GM19463 (cell line): ENCODE measurements around the gene MED13L.

Experiments used
- ATAC-seq: cut with Tn5 transposase; IDR thresholded peaks from one replicate; pipeline ENCODE4 v1.9.1; 2021; ENCODE audit warnings: mild to moderate bottlenecking, moderate library complexity; ENCODE audit not compliant: unreplicated experiment

The MED13L gene

GRCh38 chr12:116066381-116067230 is 210.9 kb downstream of the MED13L start:
- no peak for ATAC-seq

- ATAC-seq: no peak
These were observed 211.9 kb downstream of the MED13L start for GRCh38 chr12:116065606-116066005.

DNA sequence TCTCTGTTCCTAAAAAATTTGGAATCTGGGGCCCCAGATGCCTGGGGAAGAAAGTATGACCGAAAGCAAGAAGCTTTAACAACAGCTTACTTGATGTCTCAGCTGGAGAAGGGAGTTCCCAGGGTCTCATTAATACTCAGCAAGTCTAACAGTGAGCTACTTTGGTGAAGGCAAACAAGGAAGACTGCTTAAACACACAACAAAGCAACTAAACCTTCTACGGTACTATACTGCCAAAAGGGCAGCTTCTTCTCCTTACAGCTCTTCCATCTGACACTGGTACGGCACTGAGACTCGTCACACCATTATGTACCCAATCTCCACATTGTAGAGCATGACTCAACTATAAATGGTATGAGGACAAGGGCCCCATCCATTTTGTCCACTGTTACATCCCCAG is 213.0 kb downstream of the MED13L start:
- ATAC-seq: no peak

DNA sequence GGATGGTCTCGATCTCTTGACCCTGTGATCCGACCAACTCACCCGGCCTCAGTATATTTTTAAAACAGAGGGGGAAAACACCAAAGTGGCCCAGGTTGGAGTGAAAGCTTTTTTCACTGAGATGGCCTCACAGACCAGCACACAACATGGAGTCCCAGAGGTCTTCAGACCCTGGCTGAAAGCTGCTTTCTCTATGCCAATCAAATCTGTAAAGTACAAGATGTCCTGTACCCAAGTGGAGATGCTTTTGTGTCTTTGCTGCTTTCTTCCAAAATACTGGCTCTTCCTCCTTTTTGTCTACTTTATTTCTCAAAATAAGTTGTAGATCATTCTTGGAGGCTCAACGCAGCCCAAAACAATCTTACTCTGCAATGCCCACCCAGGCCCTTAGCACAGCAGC is 214.8 kb downstream of the MED13L start:
- no peak for ATAC-seq

DNA sequence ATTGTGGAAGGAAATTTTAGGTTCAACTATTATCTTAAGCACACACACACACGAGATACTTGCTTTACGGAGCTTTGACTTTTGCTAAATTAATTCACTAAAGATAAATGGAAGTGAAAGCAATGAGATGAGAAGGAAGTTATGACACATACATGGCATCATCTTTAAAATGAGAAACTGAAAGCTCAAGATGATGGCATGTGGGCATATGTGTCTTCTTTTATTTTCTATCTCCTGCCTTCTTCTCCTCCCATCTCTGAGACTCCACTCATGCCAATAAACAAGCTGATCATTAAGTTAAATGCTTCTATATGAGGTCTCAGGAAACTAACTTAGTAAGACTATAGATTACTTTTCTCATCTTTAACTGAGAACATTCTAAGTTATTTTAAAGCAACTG is 216.7 kb downstream of the MED13L start:
- ATAC-seq: peak; percentile 91

DNA sequence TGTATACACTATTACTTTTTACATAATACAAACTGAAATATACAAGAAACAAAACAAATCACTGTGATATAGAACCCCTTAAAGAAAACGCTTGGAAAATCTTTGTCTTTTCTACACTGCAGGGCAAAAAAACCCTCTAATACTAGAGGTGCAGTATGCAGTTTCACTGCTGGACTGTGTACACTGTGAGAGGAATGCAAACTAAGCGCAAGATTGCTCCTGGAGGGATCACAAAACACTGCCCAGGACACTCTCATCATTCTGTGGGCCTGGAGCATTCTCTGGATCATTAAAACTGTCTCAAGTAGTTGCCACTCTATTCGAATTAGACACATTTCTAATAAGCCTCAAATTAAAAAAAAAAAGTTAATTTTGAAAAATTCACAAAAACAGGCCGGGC is 217.6 kb downstream of the MED13L start:
- no peak for ATAC-seq

DNA sequence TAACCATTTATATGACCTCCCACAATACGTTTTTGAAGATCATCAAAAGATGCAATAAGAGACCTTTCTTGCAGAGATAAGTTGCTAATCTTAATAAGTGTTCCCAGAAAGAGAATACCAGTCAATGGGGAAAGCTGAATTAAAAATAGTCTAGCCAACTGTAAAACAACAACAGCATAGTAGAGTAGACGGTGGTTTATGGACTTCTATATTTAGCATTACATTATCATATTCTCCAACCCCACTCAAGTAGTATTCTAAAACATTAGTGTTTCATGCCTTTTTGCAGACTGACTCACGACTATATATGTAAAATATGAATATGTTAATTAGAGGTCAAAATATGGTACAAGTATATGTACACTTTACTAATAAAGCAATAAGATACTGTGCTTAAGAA is 218.9 kb downstream of the MED13L start:
- ATAC-seq: no peak

DNA sequence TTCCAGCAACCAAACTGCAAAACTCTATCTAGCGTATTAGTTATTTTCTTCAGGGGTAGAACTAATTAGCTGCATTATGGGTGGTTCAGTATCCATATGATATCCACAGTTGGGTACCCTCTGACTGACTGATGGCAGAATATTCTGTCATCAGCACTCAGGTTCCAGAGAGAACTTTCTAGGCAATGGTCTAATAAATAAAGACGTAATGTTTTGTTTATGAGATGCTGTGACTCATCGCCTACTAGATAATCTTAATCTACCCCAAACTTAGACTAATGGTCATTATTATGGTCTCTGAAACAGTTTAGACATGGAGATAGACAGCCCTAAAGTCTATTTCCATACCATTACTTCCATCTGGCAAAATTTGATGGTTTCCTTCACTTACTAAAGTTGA is 220.1 kb downstream of the MED13L start:
- no peak for ATAC-seq

- no peak for ATAC-seq
These were observed 221.4 kb downstream of the MED13L start for GRCh38 chr12:116055895-116056607.

DNA sequence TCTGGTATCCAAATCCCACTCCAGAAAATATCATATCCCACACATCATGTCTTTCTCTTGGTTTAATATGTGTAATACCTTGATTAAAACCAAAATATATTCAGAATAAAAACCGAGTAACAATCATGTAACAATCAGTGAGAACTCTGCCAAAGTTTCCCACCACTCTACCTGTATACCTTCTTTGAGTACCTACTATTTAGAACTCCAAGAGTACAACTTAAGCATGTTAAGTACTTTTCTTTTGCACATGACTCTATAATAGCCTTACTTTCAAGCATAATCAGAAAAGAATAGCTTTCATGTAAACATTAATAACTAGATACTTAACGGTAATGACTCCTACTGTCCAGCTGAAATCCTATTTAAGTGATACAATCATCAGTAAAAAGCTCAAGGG is 223.2 kb downstream of the MED13L start:
- ATAC-seq: no peak

- no peak for ATAC-seq
These were observed 223.9 kb downstream of the MED13L start for GRCh38 chr12:116053479-116054200.

DNA sequence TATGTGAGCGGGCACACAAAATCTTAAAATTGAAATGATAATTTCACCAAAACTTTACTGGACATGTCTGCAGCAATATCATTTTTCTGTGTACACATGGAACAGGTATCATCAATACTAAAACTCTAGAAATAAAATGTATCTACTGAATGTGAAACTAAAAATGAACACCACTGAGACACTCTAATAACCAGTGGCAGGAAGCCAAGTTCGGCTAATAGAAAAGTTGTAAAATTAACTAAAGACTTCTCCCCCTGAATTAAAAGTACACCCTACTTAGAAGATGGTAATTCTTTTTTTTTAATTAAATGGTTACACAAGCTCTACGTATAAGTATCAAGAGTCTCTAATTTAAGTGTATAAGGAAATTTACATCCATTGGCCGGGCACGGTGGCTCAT is 227.2 kb downstream of the MED13L start:
- no peak for ATAC-seq

DNA sequence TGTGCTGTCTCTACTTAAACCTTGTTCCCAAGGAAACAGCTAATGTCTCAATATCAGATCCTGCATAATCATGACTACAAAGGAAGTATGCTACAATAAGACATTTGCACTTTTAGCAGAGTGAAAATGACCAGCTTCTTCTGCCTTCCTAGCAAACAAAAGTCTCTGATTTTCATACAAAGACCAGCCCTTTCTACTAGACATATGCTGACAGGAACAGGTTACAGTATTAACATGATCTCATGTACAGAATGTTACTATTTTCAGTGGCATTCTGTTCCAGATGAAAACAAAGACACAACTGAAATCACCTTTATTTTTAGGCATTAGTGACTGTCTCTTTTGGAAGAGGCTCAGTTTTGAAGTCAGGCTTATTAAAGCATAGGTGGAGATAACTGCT is 228.6 kb downstream of the MED13L start:
- no peak for ATAC-seq

- ATAC-seq: no peak
These were observed 231.5 kb downstream of the MED13L start for GRCh38 chr12:116046039-116046438.

GRCh38 chr12:116045150-116045549 is 232.3 kb downstream of the MED13L start:
- ATAC-seq: no peak

- ATAC-seq: no peak
These were observed 233.6 kb downstream of the MED13L start for GRCh38 chr12:116043659-116044535.

DNA sequence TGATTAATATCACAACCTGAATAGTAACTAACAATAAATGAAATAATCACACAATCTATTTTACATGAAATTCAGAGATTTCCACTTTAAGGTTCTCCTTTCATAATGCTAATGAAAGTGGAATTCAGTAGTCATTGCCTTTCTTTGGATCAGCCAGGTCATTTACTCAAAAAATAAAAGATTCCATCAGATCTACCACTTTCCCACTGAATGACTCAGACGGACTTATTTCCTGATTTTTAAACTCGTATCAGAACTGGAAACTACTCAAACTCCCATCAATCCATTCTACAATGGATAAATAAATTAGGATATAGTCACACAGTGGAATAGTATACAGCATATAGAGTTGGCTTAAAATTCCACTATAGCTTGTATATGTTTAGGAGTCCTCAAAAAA is 237.1 kb downstream of the MED13L start:
- ATAC-seq: no peak

DNA sequence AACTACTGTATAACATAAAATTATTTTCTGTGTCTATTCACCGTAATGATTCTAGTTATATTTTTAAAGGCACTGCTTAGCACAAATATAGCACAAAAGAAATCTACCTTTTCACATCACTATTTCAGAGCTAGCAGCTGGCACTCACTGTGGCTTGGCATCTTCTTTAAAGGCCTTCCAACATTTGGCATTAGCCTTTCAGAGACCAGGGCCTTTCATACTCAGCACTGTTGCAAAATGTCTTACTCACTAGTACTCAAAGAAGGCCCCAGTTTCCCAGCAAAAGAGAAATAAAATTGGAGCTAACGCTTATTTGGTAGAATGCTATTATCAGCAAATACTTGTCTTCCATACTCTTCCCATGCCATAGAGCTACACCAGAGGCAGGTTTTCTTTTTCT is 238.4 kb downstream of the MED13L start:
- no peak for ATAC-seq

DNA sequence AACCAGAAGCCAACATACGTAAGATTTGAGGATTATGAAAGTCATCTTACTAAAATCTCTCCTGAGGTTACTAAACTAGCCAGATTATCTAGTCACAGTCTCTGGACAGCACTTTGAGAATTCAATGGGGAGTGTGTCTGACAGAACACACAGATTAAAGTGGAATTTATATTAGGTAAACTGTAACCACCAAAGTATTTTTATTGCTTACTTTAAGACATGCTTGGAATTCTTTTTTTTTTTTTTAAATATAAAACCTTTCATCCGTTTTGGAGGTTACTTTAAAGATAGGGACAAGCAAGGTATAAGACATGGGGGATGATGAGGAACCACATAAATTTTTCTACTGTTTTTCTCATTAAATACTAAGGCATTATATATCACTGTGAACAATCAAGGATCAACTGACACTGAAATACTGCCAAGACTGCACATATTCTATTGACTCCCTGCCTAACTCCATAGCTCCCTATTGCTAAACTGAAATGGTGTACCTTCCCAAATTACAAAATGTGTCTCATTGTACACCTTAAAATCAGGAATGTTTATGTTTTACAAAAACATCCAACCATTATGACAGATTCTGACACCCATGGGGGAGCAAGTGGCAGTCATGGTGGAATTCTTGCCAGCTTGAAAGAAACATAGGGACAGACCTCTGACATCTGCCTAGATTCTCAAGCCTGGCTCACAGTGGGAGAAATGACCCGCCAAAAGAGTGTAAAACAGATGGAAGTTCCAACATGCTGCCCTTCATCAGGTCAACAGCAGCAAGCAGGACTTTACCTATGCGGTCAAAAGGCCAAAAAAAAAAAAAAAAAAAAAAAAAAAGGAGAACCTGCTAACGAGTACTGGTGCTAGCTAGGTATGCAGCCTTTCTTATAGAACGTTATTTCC is 239.3 kb downstream of the MED13L start:
- no peak for ATAC-seq

DNA sequence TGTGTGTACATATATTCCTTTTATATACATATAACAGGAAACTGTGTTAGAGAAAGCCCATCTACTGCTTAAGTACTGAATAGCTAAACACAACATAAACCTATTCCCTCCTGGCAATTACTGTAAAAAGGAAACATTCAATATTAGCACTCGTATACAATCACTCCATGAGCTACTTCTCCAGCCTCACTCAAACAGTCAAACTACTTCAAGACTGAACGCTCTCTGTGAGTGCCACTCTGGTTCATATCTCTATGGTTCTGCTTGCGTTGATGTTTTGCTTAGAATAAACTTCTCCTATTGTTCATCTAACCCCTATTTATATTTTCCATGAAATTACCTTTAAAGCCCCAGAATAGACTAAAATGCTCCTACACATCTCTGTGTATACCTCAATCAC is 243.7 kb downstream of the MED13L start:
- no peak for ATAC-seq
